HEK293 (cell line): ENCODE results near the gene ZBTB1.
A peak's percentile ranks its signal among the peaks of the same experiment; 100 is the strongest.

Experiments used
- CTCF ChIA-PET: fragments of 350-600 bp; formaldehyde crosslinking; extraction: SDS; loops from one replicate; lab custom pipeline; 2021; ENCODE audit warnings: antibody characterized with exemption; lab: Yijun Ruan, JAX
- POLR2A ChIA-PET: fragments of 300-600 bp; formaldehyde crosslinking; extraction: SDS; loops from one replicate; lab custom pipeline; 2020; ENCODE audit warnings: antibody characterized with exemption, inconsistent platforms; lab: Yijun Ruan, JAX
- H3K27ac ChIP-seq: fragments of 200-500 bp; sonication (Bioruptor generic); 2 replicates; pipeline ENCODE4 v1.5.1; 2014; ENCODE audit warnings: low read depth, low read length, control low read depth, inconsistent platforms; ENCODE audit errors: extremely low read depth
- H3K36me3 ChIP-seq, 2 experiments: fragments of 200-500 bp in 1 of 2; sonication (Bioruptor generic) in 1 of 2; 1 replicate in 1 of 2; 2 replicates in 1 of 2; pipeline ENCODE4 v1.5.1; 2014 to 2017; ENCODE audit warnings: inconsistent platforms in 2 of 2, low read length in 2 of 2; ENCODE audit not compliant: control insufficient read depth in 2 of 2, insufficient read depth in 1 of 2
- H3K4me1 ChIP-seq: fragments of 200-500 bp; sonication (Bioruptor generic); 2 replicates; pipeline ENCODE4 v1.5.1; 2014; ENCODE audit warnings: mild to moderate bottlenecking, low read length, inconsistent platforms; ENCODE audit not compliant: control insufficient read depth, insufficient read depth
- H3K4me3 ChIP-seq: 2 replicates; pipeline ENCODE4 v1.5.1; 2011; ENCODE audit warnings: low read depth, mild to moderate bottlenecking, control low read depth, low read length, moderate library complexity
- H3K9me3 ChIP-seq: fragments of 200-500 bp; sonication (Bioruptor generic); 2 replicates; pipeline ENCODE4 v1.5.1; 2014; ENCODE audit warnings: low read depth, low read length, inconsistent platforms; ENCODE audit not compliant: control insufficient read depth, insufficient read depth
- GFI1B ChIP-seq: fragments of 450-650 bp; formaldehyde crosslinking; IDR thresholded peaks from 2 replicates; pipeline ENCODE4 v1.5.1; 2016; ENCODE audit warnings: missing biosample characterization, missing genetic modification characterization
- INSM2 ChIP-seq: fragments of 450-650 bp; formaldehyde crosslinking; IDR thresholded peaks from 2 replicates; pipeline ENCODE4 v1.5.1; 2016; ENCODE audit warnings: missing biosample characterization, missing genetic modification characterization
- KLF9 ChIP-seq: fragments of 450-650 bp; formaldehyde crosslinking; IDR thresholded peaks from 2 replicates; pipeline ENCODE4 v1.5.1; 2016; ENCODE audit warnings: missing biosample characterization, missing genetic modification characterization, low read depth
- PRDM10 ChIP-seq: fragments of 450-650 bp; formaldehyde crosslinking; IDR thresholded peaks from 2 replicates; pipeline ENCODE4 v1.5.1; 2016; ENCODE audit warnings: missing biosample characterization, missing genetic modification characterization
- SP7 ChIP-seq: fragments of 450-650 bp; formaldehyde crosslinking; IDR thresholded peaks from 2 replicates; pipeline ENCODE4 v1.5.1; 2016; ENCODE audit warnings: missing biosample characterization, missing genetic modification characterization
- TRIM28 ChIP-seq: IDR thresholded peaks from 2 replicates; pipeline ENCODE4 v1.6.1; 2011; ENCODE audit warnings: low read length, control low read depth, borderline replicate concordance
- ZFP69B ChIP-seq: fragments of 450-650 bp; formaldehyde crosslinking; IDR thresholded peaks from 2 replicates; pipeline ENCODE4 v1.5.1; 2016; ENCODE audit warnings: missing biosample characterization, missing genetic modification characterization
- ZNF169 ChIP-seq: fragments of 450-650 bp; formaldehyde crosslinking; IDR thresholded peaks from 2 replicates; pipeline ENCODE4 v1.5.1; 2016; ENCODE audit warnings: missing biosample characterization, missing genetic modification characterization
- ZNF19 ChIP-seq: fragments of 450-650 bp; formaldehyde crosslinking; IDR thresholded peaks from 2 replicates; pipeline ENCODE4; 2016; ENCODE audit warnings: missing biosample characterization, missing genetic modification characterization, low read depth
- ZNF221 ChIP-seq: fragments of 450-650 bp; formaldehyde crosslinking; IDR thresholded peaks from 2 replicates; pipeline ENCODE4 v1.5.1; 2017; ENCODE audit warnings: missing biosample characterization, missing genetic modification characterization, borderline replicate concordance
- ZNF366 ChIP-seq: fragments of 450-650 bp; formaldehyde crosslinking; conservative IDR thresholded peaks from 2 replicates; pipeline ENCODE4 v1.5.1; 2016; ENCODE audit warnings: missing biosample characterization, missing genetic modification characterization
- ZNF433 ChIP-seq: fragments of 450-650 bp; formaldehyde crosslinking; IDR thresholded peaks from 2 replicates; pipeline ENCODE4 v1.5.1; 2016; ENCODE audit warnings: missing biosample characterization, missing genetic modification characterization, low read depth
- ZNF501 ChIP-seq: fragments of 450-650 bp; formaldehyde crosslinking; IDR thresholded peaks from 2 replicates; pipeline ENCODE4 v1.5.1; 2016; ENCODE audit warnings: missing biosample characterization, missing genetic modification characterization
- ZNF510 ChIP-seq: fragments of 450-650 bp; formaldehyde crosslinking; IDR thresholded peaks from 2 replicates; pipeline ENCODE4 v1.5.1; 2018; ENCODE audit warnings: mild to moderate bottlenecking, missing genetic modification characterization, missing biosample characterization; ENCODE audit not compliant: insufficient replicate concordance
- ZNF529 ChIP-seq: fragments of 450-650 bp; formaldehyde crosslinking; IDR thresholded peaks from 2 replicates; pipeline ENCODE4 v1.5.1; 2017; ENCODE audit warnings: missing genetic modification characterization, missing biosample characterization; ENCODE audit not compliant: insufficient replicate concordance
- ZNF692 ChIP-seq: fragments of 450-650 bp; formaldehyde crosslinking; IDR thresholded peaks from 2 replicates; pipeline ENCODE4 v1.5.1; 2016; ENCODE audit warnings: missing biosample characterization, missing genetic modification characterization

The ZBTB1 gene

GRCh38 chr14:64493455-64493854, 11.1 kb upstream of the ZBTB1 start:
- CTCF ChIA-PET = interaction anchor here (0.8 to 1.0 kb wide), 2 partner anchors 16 to 271 kb away, joined by 3 to 5 read pairs; no protein-coding TSS in a partner anchor
- H3K36me3 ChIP-seq = peaks cover 25 to 34% of the 10 kb centered on the region in 2 experiments; a peak in 2 of 3 replicates
- TF ChIP-seq ZNF433 (no peak), ZFP69B (tag by site-specific recombination) (no peak), ZNF19 (tag by site-specific recombination) (no peak), ZNF692 (tag by site-specific recombination) (no peak), ZNF221 (tag by site-specific recombination) (no peak), ZNF169 (tag by site-specific recombination) (no peak), TRIM28 (no peak), ZNF501 (tag by site-specific recombination) (no peak), SP7 (tag by site-specific recombination) (no peak), ZNF529 (tag by site-specific recombination) (no peak), GFI1B (tag by site-specific recombination) (no peak), INSM2 (no peak), ZNF510 (tag by site-specific recombination) (no peak), ZNF366 (tag by site-specific recombination) (no peak)
- TF ChIP-seq, all 188 proteins: peak for 0
- H3K4me1 ChIP-seq = no peaks in the 10 kb centered on the region
- H3K27ac ChIP-seq = no peak overlapping the region
- H3K4me3 ChIP-seq = no peak overlapping the region
- POLR2A ChIA-PET = interaction anchor here (0.7 to 1.2 kb wide), 2 partner anchors 9 to 11 kb away, joined by 3 to 4 read pairs; no protein-coding TSS in a partner anchor
- no peaks in the 10 kb centered on the region for H3K9me3 ChIP-seq

- TF ChIP-seq KLF9 (tag by site-specific recombination) (no peak), PRDM10 (tag by site-specific recombination) (peak; percentile 72)
- no peaks in the 10 kb centered on the region for H3K9me3 ChIP-seq
- ChIA-PET POLR2A (interaction anchor here (1.6 kb wide), 1 partner anchor 9 kb away, joined by 5 read pairs; the partner anchor contains the start of gene ZBTB1), CTCF (interaction anchor here (1.0 kb wide), 1 partner anchor 16 kb away, joined by 4 read pairs; no protein-coding TSS in a partner anchor)
- H3K36me3 ChIP-seq = peaks cover 17 to 24% of the 10 kb centered on the region in 2 experiments; a peak in 2 of 3 replicates
- H3K4me3 ChIP-seq = no peak overlapping the region
- H3K4me1 ChIP-seq = peaks cover 7% of the 10 kb centered on the region
- H3K27ac ChIP-seq = no peak overlapping the region
Observed at GRCh38 chr14:64495252-64495651, 9.3 kb upstream of the ZBTB1 start.
